AG04450 (cell line): ENCODE results near the gene AFF3. TPM values are rescaled to one million over a fixed set of nuclear protein-coding genes. Genes with fewer than 3 reads are reported as not detected.

Experiments used
- CTCF ChIA-PET: fragments of 300-600, 350-600 bp; formaldehyde crosslinking; extraction: SDS; loops from one replicate; lab custom pipeline; 2022; ENCODE audit warnings: antibody characterized with exemption, inconsistent platforms; lab: Charles Lee
- POLR2A ChIA-PET: fragments of 350-600 bp; formaldehyde crosslinking; extraction: SDS; loops from one replicate; lab custom pipeline; 2021; ENCODE audit warnings: antibody characterized with exemption, inconsistent platforms; lab: Yijun Ruan, JAX
- DNase-seq: peaks from one replicate; pipeline ENCODE4 v3.0.0-alpha.2; 2011; ENCODE audit warnings: low read depth, low spot score
- H3K27ac ChIP-seq: one replicate; pipeline ENCODE4 v1.5.1; 2012; ENCODE audit warnings: low read depth, low read length, control low read depth
- H3K27me3 ChIP-seq: one replicate; pipeline ENCODE4 v1.6.0; 2012; ENCODE audit warnings: low read length; ENCODE audit not compliant: control insufficient read depth, insufficient read depth
- H3K4me3 ChIP-seq: 2 replicates; pipeline ENCODE4 v1.5.1; 2011; ENCODE audit warnings: mild to moderate bottlenecking, low read depth, low read length, control low read depth
- H3K9me3 ChIP-seq: 2 replicates; pipeline ENCODE4 v1.5.1; 2012; ENCODE audit warnings: low read length; ENCODE audit not compliant: control insufficient read depth, insufficient read depth
- CTCF ChIP-seq: IDR thresholded peaks from 2 replicates; pipeline ENCODE4 v1.5.1; 2011; ENCODE audit warnings: low read depth, low read length, control low read depth, inconsistent platforms
- polyA plus RNA-seq: library from polyadenylated mRNA; depleted of rRNA; stranded (reverse); fragments of >200 nt; gene quantifications from 2 replicates; pipeline ENCODE4 v1.2.3, GENCODE V29; 2011

AFF3 gene
- polyA plus RNA-seq, 1 experiment, result 17.9 TPM

- ChIA-PET CTCF (no interaction called here), POLR2A (no interaction called here)
- DNase-seq, result no peak
- Histone ChIP-seq H3K27me3 (no peaks in the 10 kb centered on the region), H3K4me3 (no peak overlapping the region), H3K27ac (no peak overlapping the region), H3K9me3 (no peaks in the 10 kb centered on the region)
- no peak for TF ChIP-seq CTCF
Measured at GRCh38 chr2:99987160-99987559, 155.2 kb downstream of the AFF3 start.

DNA sequence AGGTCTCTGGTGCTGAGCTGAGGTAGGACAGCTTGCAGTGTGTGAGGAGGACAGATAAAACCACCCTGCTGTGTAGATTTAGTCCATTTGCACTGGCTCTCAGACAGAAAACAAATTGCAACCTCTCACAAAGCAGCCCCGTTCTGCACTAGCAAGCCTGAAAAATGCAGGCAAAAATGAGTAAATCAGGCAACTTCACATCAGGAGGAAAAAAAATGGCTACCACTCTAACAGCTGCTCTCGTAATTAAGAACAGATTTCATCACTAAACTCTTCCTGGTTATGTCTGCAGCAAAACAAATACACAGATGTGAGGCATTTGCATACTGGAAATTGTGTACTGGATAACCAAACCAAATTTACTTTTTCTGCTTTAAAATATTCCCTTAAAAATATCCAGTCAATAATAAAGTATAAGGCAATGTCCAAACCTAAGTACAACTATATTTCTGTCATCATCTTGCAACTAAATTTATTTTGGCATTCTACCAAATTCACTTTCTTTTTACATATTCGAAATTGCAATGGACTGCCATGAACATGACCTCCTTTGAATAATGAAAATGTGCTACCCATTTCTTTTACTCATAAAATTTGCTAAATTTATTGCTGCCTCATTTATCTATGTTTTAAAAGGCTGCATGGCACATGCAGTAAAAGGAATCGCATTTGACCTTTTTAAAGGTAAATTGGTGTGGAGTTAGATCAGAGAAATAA lies 157.4 kb downstream of the AFF3 start:
- ChIA-PET CTCF (interaction anchor here (0.7 to 1.4 kb wide), 2 partner anchors 10 to 19 kb away, joined by 3 to 9 read pairs; no protein-coding TSS in a partner anchor), POLR2A (no interaction called here)
- H3K27ac ChIP-seq, result no peak overlapping the region
- no peak overlapping the region for H3K4me3 ChIP-seq
- H3K9me3 ChIP-seq, result no peaks in the 10 kb centered on the region
- no peaks in the 10 kb centered on the region for H3K27me3 ChIP-seq
- peak; percentile 47 for DNase-seq
- TF ChIP-seq CTCF, result no peak

- ChIA-PET POLR2A (no interaction called here), CTCF (no interaction called here)
- Histone ChIP-seq H3K9me3 (no peaks in the 10 kb centered on the region), H3K4me3 (no peak overlapping the region), H3K27me3 (no peaks in the 10 kb centered on the region), H3K27ac (no peak overlapping the region)
- no peak for TF ChIP-seq CTCF
- no peak for DNase-seq
Measured at GRCh38 chr2:99982744-99983143, 159.6 kb downstream of the AFF3 start.

GRCh38 chr2:99981840-99982239 lies 160.6 kb downstream of the AFF3 start:
- no peak for TF ChIP-seq CTCF
- POLR2A ChIA-PET, result no interaction called here
- H3K4me3 ChIP-seq, result no peak overlapping the region
- CTCF ChIA-PET, result no interaction called here
- no peaks in the 10 kb centered on the region for H3K9me3 ChIP-seq
- no peak for DNase-seq
- H3K27me3 ChIP-seq, result no peaks in the 10 kb centered on the region
- no peak overlapping the region for H3K27ac ChIP-seq

DNA sequence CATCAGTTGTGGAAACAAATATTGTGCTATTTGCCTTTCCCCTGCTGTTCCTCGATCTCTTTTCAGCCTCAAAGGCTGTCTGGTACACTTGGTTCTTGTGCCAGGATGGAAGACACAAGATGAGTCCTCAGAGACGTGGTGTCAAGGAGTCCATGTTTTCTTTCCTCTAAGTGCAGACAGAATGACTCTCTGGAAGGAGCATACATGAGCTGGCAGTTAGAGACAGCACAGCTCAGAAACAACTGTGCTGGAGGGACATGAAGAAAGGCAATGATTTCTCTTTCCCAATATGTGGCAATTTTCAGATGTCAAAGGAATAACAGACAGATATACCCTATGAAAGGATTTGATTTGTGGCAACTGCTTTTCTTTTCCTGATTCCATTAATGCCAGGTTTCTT lies 162.2 kb downstream of the AFF3 start:
- no peak for TF ChIP-seq CTCF
- CTCF ChIA-PET, result interaction anchor here (0.7 kb wide), 1 partner anchor 11 kb away, joined by 3 read pairs; no protein-coding TSS in a partner anchor
- Histone ChIP-seq H3K27me3 (no peaks in the 10 kb centered on the region), H3K27ac (no peak overlapping the region), H3K4me3 (no peak overlapping the region), H3K9me3 (no peaks in the 10 kb centered on the region)
- POLR2A ChIA-PET, result no interaction called here
- DNase-seq, result no peak
